HG03108 (cell line): Measurements from ENCODE around the gene PCLO.
"Not testable (repeated sequence)": the region's sequence is repeated elsewhere in the genome, so short reads cannot be mapped to it uniquely, and the experiment has no call there.

Source experiments
- ATAC-seq: cut with Tn5 transposase; IDR thresholded peaks from one replicate; pipeline ENCODE4 v1.9.1; 2021; ENCODE audit warnings: moderate library complexity; ENCODE audit not compliant: unreplicated experiment

Gene PCLO

GRCh38 chr7:82745117-82745516 lies 417.6 kb downstream of the PCLO start:
- ATAC-seq, result no peak

GRCh38 chr7:82742163-82742562 lies 420.5 kb downstream of the PCLO start:
- ATAC-seq, result no peak

GRCh38 chr7:82741493-82741892 lies 421.2 kb downstream of the PCLO start:
- no peak for ATAC-seq

GRCh38 chr7:82740246-82740848 lies 422.3 kb downstream of the PCLO start:
- no peak for ATAC-seq

- no peak for ATAC-seq
Measured at GRCh38 chr7:82736633-82737032, 426.1 kb downstream of the PCLO start.

DNA sequence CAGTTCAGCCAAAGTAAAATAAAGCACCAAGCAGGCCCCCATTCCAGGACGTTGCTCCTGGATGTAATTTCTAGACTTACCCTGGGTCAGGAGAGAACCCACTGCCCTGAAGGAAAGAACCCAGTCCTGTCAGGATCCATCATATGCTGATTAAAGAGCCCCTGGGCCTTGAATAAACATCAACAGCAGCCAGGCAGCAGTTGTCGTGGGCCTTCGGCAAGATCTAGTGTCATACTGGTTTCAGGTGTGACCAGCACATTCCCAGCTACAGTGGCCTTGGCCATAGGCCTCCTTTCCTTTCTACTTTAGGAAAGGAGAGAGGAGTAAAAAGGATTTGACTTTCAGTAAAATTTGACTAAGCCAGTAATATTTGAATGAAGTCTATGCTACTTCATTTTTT lies 430.0 kb downstream of the PCLO start:
- no peak for ATAC-seq

GRCh38 chr7:82729172-82730030 lies 433.3 kb downstream of the PCLO start:
- ATAC-seq, result no peak

- no peak for ATAC-seq
Measured at GRCh38 chr7:82726038-82726800, 436.5 kb downstream of the PCLO start.

GRCh38 chr7:82723411-82723810 lies 439.3 kb downstream of the PCLO start:
- ATAC-seq, result no peak

DNA sequence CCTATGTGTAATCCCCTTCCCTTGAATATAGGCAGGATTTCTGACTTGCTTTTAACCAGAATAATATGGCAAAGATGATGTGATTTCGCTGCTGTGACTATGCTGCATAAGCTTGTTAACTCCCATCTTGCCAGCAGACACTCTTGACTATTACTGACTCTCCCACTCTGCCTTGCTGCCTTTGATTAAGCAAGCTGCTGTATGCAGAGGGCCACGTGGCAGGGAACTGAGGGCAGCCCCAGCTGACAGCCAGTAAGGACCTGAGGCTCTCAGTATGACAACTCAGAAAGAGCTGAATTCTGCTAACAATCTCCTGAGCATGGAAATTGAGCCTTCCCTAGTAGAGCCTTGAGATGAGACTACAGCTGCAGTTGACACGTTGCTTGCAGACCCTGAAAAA lies 439.7 kb downstream of the PCLO start:
- no peak for ATAC-seq

DNA sequence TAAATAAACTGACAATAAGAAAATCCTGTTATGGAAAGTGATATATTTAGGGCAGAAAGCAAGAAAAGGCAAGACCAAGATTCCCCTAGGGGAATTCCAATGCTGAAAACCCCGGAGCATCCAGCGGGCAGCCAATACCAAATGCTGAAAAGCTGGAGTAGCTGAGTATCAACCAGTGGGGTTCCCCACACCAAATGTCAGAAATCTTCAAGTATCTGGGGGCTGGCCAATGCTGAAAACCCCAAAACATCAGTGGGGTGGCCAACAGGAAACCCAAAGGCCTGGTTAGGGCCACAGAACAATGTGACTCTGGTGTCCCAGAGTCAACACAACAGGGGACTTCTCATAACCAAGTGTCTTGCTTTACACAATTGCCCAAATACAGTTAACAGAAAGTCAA lies 447.3 kb downstream of the PCLO start:
- ATAC-seq, result no peak

- ATAC-seq, result no peak
Measured at GRCh38 chr7:82714883-82715282, 447.8 kb downstream of the PCLO start.

DNA sequence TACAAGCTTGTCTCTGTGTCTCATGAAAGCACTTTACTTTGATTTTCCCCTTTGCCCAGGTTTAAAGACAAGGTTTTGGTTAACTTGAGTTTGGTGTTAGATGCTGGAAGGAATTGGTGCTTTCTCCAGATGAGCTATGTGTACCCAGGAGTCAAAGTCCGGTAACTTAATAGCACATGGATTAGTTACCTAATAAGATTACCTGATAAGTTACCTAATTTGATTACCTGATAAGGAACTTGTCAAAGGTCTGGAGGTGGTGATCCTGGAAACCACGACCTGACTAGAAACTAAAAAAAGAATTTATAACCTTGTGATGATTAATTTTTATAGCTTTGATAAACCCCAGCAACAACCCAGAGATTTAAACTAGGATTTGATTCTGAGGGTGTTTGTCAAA lies 449.2 kb downstream of the PCLO start:
- ATAC-seq, result no peak

- ATAC-seq, result not testable (repeated sequence)
Measured at GRCh38 chr7:82706344-82706743, 456.3 kb downstream of the PCLO start.

DNA sequence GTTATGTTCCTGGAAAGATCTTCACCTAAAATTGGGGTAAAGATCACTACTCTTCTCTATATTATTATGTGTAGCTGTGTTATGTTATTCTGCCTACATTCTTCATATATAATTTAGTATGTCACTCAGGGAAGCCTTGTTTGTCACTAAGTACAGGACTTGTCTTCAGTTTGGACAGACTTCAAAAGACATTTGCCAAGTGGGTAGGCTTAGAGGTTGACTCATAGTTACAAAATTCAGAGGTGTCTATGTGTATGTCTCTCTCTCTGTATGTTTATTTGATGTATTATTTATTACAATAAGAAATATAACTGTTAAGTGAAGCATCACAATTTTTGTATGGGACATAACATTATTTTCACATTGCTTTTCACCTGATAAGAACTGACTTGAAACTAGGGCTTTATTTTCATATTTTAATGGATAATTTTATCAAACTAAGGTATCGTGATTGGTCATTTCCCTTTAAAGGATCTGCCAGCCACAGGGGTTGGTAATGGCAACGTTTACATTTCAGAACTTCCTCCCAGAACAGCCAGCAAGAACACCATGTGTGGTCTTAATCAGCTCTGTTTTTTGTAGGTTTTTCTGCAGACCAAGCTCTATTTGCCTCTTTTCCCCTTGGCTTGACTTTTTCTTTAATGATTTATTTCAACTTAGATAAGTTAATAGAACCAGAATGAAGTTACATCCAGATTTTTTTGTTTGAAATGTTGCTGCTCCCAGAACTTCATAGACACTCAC lies 457.0 kb downstream of the PCLO start:
- ATAC-seq, result no peak

DNA sequence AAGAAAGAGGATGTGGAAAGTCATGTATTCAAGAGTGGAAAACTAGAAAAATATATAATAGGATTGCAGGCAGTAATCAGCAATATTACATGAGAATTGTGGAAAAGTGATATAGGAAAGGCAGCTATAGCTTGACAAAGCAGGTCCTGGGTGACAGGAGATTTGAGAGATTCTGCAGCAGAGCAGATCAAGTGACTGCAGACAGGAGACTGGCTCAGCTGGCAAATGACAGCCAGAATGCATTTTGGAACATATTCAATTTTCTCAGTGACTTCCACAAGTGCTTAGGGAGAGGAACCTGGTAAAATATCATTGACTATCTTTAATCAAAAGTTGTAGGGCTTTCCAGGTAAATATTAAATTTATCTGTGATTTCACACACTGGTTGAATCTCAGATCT lies 458.6 kb downstream of the PCLO start:
- ATAC-seq, result no peak
